HG02678 (cell line): ENCODE data around the gene NOL7.

Experiments
- ATAC-seq: cut with Tn5 transposase; IDR thresholded peaks from one replicate; pipeline ENCODE4 v1.9.1; 2021; ENCODE audit warnings: mild to moderate bottlenecking, moderate library complexity; ENCODE audit not compliant: unreplicated experiment

NOL7 gene

GRCh38 chr6:13614926-13615791, at the start of gene NOL7:
Gene NOL7, plus strand, starts transcription at chr6:13615335. Its CDS starts 24 bp downstream, at chr6:13615359.
- ATAC-seq = peak; percentile 89

DNA sequence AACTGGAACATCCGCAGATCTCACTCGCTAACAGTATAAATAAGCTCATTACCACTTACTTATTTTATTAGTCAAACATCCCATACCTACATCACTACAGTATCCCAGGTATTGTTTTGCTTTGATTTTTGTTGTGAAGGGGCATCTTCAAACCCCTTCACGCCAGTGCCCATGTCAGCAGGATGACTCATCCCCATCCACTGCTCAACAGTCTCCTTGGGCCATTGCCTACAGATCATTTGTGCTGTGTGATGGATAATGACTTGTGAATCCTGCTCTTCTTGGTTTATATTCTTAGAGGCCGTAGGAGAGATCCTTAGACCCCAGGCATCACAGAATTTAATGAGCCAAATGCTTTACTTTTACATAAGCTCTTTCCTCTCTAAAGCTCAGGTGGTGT, 49.2 kb upstream of the NOL7 start:
- ATAC-seq = no peak

- ATAC-seq = no peak
Measured at GRCh38 chr6:13566500-13566899, 48.6 kb upstream of the NOL7 start.

GRCh38 chr6:13568970-13569369, 46.2 kb upstream of the NOL7 start:
- no peak for ATAC-seq

DNA sequence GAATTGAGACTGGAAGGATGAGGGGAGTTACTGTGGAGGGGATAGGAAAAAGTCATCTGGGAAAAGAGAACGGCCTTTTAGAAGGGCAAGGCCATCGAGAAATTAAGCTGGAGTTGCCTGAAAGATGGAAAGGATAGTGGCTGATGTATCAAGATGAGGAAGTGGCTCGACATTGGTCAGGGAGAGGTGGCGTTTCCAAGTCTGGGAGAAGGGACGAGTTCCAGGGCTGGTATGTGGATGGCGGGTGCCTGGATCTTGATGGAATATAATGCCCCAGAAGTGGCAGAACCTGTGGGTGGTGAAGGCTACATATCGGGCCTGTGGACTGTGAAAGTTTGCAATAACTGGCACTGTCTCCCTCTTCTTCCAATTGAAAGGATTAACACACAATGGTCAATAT, 42.9 kb upstream of the NOL7 start:
- no peak for ATAC-seq

GRCh38 chr6:13572951-13573654, 42.0 kb upstream of the NOL7 start:
- no peak for ATAC-seq

DNA sequence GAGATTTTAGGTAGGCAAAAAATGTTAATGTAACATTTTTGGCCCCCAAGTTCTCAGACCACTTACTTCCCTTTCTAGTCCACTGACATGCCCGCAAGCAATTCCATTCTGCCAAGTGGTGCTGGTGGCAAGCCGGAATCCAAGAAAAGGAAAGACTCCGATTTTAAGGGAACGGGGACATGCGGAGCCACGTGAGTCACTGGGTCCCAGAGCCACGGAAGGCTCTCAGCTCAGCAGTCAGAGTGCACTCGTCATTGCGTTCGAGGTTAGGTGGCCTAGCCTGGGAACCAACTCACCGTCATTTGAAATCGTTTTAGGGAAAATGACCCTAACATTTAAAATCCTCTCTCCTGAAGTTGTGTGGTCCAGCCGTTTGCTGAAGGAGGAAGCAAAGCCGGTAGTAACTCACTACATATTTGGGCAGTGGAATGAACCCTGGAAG, 41.4 kb upstream of the NOL7 start:
- no peak for ATAC-seq

GRCh38 chr6:13574149-13574570, 41.0 kb upstream of the NOL7 start:
- ATAC-seq = peak; percentile 83

DNA sequence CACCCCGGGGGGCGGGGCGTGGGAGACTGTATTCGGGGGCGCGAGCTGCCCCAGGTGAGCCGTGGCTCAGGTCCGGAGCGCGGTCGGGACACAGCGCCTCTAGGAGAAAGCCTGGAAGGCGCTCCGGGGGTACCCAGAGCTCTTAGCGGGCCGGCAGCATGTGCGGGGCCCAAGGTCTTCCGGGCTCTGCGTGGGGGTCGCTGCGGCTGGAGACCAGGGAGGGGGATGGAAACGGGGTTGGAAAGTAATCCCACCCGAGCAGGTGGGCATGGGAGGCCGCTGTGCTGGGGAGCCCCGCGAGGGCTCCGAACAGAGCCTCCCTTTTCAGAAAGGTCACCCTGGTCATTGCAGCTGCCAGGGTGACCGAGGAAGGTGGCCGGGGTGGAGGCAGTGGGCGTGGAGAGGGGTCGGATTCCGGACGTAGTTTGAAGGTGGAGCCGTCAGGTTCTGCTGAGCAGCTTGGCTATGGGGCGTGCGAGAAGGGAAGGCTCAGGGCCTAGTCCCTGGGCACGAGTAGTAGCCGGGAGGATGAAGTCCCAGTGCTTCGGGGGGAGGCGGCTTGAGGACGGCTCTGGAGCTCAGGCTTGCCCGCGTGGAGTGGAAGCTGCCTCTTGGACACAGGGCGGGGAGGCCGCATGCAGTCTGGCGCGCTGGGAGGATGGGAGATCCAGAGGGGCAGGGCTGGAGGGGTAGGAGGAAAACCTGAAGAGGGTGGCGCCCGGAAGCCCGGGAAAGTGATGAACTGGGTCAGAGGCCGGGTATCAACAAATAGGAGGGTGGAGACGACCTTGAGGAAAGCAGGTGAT, 40.4 kb upstream of the NOL7 start, which contains the start of gene SIRT5:
Gene SIRT5, plus strand, starts transcription at position 31 of the 806 bp plus-strand sequence. CDS start 9,510 bp downstream, outside the sequence.
- peak; percentile 61 for ATAC-seq

GRCh38 chr6:13575377-13575775, 39.8 kb upstream of the NOL7 start:
- ATAC-seq = no peak

DNA sequence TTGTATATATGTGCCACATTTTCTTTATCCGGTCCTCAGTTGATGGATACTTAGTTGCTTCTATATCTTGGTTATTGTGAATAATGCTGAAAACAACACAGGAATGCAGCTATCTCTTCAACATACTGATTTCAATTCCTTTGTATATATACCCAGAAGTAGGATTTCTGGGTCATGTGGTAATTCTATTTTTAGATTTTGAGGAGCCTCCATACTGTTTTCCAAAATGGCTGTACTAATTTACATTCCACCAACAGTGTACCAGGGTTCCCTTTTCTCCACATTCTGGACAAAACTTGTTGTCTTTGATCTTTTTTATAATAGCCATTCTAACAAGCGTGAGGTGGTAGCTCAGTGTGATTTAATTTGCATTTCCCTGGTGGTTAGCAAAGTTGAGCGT, 39.1 kb upstream of the NOL7 start:
- ATAC-seq = no peak

DNA sequence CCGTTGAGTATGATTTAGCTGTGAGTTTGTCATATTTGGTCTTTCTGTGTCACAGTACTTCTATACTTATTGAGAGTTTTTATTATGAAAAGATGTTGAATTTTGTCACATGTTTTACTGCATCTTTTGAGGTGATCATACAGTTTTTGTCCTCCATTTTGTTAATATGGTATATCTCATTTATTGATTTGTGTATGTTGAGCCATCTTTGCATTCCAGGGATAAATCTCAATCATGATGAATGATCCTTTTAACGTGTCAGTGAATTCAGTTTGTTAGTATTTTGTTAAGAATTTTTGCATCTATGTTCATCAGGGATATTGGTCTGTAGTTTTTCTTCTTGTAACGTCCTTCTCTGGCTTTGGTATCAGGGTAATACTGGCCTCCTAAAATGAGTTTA, 37.2 kb upstream of the NOL7 start:
- ATAC-seq = no peak

DNA sequence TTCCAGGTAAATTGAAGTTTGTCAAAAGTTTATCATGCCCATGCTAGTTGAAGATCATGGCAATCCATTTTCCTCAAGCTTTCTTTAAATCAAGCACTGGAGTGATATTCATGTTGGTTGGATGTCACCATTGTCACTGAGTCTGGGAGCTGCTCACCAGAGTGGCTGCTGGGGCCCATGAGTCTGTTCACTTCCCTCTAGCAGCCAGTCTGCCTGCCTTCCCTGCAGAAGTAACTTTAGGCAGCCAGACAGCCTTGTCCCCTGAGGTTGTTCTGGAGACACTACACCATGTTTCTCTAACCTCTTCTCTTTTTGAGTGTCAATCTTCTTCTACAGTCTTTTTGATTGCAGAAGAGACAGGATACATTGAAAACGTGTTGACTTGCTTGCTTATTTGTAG, 35.2 kb upstream of the NOL7 start:
- no peak for ATAC-seq

GRCh38 chr6:13581700-13582229, 33.4 kb upstream of the NOL7 start:
- no peak for ATAC-seq

- no peak for ATAC-seq
Measured at GRCh38 chr6:13586603-13587542, 28.3 kb upstream of the NOL7 start.

DNA sequence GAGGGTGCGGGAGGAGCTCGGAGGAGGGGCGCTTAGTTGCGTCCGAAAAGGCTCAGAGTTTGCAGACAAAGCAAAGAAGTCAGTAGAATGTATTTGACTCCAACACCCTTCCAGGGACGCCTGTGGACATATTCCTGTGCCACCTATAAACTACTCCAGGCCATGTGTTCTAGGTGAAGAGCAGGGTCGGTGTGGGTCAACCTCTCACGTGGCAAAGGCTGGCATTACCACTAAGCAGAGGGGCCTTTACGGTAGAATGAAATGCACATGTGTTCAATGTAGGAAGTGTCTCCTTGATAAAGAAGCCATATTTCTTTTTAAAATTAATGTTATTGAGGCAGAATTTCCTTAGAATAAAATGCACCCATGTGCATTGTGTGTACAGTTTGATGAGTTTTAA, 25.3 kb upstream of the NOL7 start:
- no peak for ATAC-seq

GRCh38 chr6:13590574-13591153, 24.5 kb upstream of the NOL7 start:
- no peak for ATAC-seq

- no peak for ATAC-seq
Measured at GRCh38 chr6:13591205-13591921, 23.8 kb upstream of the NOL7 start.

GRCh38 chr6:13593103-13593502, 22.0 kb upstream of the NOL7 start:
- no peak for ATAC-seq
